ENCODE data around the gene TXNIP.

Gene TXNIP

DNA sequence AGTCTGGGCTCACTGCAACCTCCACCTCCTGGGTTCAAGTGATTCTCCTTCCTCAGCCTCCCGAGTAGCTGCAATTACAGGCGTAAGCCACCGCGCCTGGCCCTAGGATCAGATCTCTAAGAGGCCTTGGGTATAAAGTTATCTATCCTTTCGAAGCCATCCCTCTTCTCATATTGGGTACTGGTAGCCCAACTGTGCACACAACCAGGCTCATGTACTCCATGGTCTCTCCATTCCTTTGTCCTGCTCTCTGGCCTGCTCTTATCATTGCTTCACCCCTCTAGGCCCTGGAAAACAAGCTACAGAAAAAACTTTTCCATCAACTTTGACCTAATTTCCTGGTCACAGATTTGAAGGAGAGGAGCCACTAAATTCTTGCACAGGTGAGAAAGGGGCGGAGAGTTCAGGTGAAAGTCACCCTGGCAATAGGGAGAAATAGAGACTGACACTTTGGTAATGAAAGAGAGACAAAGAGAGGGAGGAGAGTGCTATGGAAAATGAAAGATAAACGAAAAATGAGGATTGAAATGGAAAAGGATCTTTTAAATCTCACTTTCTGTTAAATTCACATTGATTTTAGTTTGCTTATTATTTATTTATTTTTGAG lies 6.0 kb downstream of the TXNIP start:
- POLR2A ChIA-PET: interaction anchor here (0.6 to 3.0 kb wide), 6 partner anchors 11 to 145 kb away, joined by 3 to 25 read pairs (median 4); partner anchors contain the start of genes ANKRD34A, LIX1L and POLR3GL
- TF ChIP-seq, protein P1, sequence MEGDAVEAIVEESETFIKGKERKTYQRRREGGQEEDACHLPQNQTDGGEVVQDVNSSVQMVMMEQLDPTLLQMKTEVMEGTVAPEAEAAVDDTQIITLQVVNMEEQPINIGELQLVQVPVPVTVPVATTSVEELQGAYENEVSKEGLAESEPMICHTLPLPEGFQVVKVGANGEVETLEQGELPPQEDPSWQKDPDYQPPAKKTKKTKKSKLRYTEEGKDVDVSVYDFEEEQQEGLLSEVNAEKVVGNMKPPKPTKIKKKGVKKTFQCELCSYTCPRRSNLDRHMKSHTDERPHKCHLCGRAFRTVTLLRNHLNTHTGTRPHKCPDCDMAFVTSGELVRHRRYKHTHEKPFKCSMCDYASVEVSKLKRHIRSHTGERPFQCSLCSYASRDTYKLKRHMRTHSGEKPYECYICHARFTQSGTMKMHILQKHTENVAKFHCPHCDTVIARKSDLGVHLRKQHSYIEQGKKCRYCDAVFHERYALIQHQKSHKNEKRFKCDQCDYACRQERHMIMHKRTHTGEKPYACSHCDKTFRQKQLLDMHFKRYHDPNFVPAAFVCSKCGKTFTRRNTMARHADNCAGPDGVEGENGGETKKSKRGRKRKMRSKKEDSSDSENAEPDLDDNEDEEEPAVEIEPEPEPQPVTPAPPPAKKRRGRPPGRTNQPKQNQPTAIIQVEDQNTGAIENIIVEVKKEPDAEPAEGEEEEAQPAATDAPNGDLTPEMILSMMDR (IDR thresholded peaks at IDR 0.05; ENCODE audit: control extremely low read depth, extremely low read depth, low read depth, missing control alignments): no peak
- CTCF ChIA-PET: interaction anchor here (0.6 to 14.3 kb wide), 5 partner anchors 10 to 27 kb away, joined by 3 to 176 read pairs (median 6); partner anchors contain the start of genes ANKRD34A and POLR3GL
- DNase-seq (ENCODE audit: extremely low spot score): no peak

DNA sequence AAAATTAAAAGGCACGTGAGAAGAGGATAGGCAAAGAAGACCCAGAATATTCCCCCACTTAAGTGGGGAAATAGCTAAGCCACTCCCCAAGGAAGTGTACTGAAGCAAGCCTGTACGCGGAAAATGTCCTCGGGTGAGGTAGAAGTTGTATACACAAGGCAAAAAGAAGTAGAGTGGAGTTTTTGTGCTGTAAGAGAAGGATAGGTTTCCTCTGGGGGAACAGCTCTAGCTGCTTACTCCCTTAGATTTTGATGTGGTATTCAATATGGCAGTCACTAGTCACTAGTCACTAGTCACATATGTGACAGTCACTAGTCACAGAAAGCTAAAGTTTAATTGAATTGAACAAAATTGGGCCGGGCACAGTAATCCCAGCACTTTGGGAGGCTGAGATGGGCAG lies 7.6 kb downstream of the TXNIP start:
- CTCF ChIA-PET: interaction anchor here (0.7 to 14.3 kb wide), 5 partner anchors 9 to 143 kb away, joined by 3 to 176 read pairs (median 6); partner anchors contain the start of genes LIX1L and NUDT17
- POLR2A ChIA-PET: interaction anchor here (0.8 to 3.0 kb wide), 4 partner anchors 9 to 49 kb away, joined by 3 to 25 read pairs (median 3); no protein-coding TSS in a partner anchor
- no peak for DNase-seq (ENCODE audit: extremely low spot score)
- TF ChIP-seq, protein P1 (IDR thresholded peaks at IDR 0.05; ENCODE audit: control extremely low read depth, extremely low read depth, low read depth, missing control alignments): no peak

DNA sequence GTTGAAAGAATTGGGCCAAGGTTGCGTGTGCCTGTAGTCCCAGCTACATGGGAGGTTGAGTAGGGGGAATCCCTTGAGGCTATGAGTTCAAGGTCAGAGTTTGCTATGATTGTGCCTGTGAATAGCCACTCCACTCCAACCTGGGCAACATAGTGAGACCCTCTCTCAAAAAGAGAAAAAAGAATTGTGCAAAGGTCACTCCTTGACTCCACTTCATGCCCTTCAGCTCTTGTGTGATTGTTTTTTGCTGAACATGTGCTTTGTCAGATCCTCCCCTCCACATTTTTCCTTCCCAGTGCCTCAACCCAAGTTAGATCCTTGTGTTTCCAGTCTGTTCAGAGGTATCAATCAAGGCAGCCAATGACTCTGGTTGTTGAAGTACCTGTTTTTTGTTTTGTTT lies 8.5 kb downstream of the TXNIP start:
- no peak for DNase-seq (ENCODE audit: extremely low spot score)
- TF ChIP-seq, protein P1 (IDR thresholded peaks at IDR 0.05; ENCODE audit: control extremely low read depth, extremely low read depth, low read depth, missing control alignments): no peak
- POLR2A ChIA-PET: interaction anchor here (0.6 to 3.0 kb wide), 4 partner anchors 8 to 1096 kb away, joined by 3 to 25 read pairs (median 8); no protein-coding TSS in a partner anchor
- CTCF ChIA-PET: interaction anchor here (2.1 to 14.3 kb wide), 2 partner anchors 8 to 19 kb away, joined by 10 to 176 read pairs; no protein-coding TSS in a partner anchor

DNA sequence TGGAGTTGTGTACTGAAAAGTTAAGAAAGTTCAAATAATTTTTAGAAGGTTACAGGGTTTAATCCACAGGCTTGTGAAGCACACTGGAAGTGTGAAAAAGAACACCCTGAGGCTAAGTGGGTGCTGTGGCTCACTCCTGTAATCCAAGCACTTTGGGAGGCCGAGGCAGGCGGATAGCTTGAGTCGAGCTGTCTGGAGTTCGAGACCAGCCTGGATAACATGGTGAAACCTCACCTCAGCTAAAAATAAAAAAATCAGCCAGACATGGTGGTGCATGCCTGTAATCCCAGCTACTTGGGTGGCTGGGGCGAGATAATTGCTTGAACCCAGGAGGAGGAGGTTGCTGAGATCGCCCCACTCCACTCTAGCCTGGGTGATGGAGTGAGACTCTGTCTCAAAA lies 9.8 kb downstream of the TXNIP start:
- no peak for DNase-seq (ENCODE audit: extremely low spot score)
- ChIA-PET CTCF (interaction anchor here (1.1 to 14.3 kb wide), 4 partner anchors 7 to 35 kb away, joined by 3 to 176 read pairs (median 5); partner anchors contain the start of genes ANKRD34A, HJV and POLR3GL), POLR2A (interaction anchor here (1.3 kb wide), 1 partner anchor 8 kb away, joined by 8 read pairs; no protein-coding TSS in a partner anchor)
- TF ChIP-seq, protein P1 (IDR thresholded peaks at IDR 0.05; ENCODE audit: control extremely low read depth, extremely low read depth, low read depth, missing control alignments): no peak

DNA sequence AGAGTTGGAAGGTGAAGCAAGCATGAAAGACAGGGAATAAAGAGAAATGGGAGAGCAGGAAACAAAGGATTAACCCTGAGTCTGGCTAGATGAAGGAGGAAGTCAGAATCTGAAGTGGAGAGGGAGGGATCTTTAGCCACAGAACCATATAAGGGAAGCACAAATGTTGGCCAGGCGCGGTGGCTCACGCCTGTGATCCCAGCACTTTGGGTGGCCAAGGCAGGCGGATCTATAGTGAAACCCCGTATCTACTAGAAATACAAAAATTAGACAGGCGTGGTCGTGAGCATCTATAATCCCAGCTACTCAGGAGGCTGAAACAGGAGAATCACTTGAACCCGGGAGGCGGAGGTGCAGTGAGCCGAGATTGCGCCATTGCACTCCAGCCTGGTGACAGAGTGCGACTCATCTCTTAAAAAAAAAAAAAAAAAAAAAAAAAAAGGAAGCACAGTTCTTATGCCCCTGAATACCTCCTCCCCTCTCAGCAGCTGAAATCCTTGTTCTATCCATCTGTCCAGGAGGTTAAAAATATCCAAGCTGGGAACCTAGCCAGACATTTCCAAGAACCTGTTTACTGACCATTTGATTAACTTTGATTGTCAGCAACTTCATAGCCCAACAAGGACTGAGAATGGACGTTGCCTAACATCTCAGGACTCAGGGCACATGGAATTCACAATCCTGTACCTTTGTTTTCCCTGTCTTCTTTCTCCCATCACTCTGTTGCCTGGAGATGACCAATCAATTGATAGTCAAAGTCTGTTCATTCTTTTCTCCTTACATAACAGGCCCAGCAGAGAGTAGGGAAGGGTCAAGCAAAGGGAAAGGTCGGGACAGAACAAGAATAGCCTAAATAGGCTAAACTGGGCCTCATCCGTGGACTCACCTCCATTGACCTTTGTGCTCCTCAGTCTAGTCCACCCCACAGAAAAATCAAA lies 10.6 kb downstream of the TXNIP start:
- no peak for DNase-seq (ENCODE audit: extremely low spot score)
- POLR2A ChIA-PET: interaction anchor here (1.5 kb wide), 1 partner anchor 127 kb away, joined by 5 read pairs; the partner anchor contains the start of gene PIAS3
- TF ChIP-seq, protein P1 (IDR thresholded peaks at IDR 0.05; ENCODE audit: control extremely low read depth, extremely low read depth, low read depth, missing control alignments): no peak
- CTCF ChIA-PET: interaction anchor here (1.1 to 14.3 kb wide), 4 partner anchors 6 to 36 kb away, joined by 3 to 176 read pairs (median 5); partner anchors contain the start of genes ANKRD34A, HJV and POLR3GL

DNA sequence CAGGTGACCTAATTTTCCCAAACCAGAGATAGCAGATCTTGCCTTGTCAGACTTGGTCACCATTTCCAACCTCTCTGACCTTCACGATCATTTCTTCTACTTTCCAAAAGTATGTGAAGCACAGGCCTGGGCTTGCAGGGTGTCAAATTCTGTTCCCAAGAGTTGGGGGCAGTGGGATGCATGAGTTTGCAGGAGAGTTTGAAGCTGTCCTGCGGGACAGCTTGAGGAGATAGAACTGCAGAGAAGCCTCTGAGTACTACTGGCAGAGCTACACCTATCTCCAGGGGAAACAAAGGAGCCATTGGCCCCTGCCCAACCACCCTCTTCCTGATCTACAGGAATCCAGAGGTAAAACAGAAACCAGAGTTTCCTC lies 11.3 kb downstream of the TXNIP start:
- ChIA-PET CTCF (interaction anchor here (2.3 kb wide), 1 partner anchor 22 kb away, joined by 5 read pairs; no protein-coding TSS in a partner anchor), POLR2A (interaction anchor here (1.5 kb wide), 1 partner anchor 126 kb away, joined by 5 read pairs; the partner anchor contains the start of gene PIAS3)
- TF ChIP-seq, protein P1 (IDR thresholded peaks at IDR 0.05; ENCODE audit: control extremely low read depth, extremely low read depth, low read depth, missing control alignments): no peak
- DNase-seq (ENCODE audit: extremely low spot score): no peak

Data from GM10248 (cell line).